Hematopoietic multipotent progenitor cell treated with erythropoietin and hydrocortisone succinate and interleukin-3 and kit ligand, for 15 days (in vitro differentiated cells): ENCODE data around the gene MARK3.
A peak's percentile ranks its signal among the peaks of the same experiment; 100 is the strongest.

ENCODE experiments used
- DNase-seq: peaks from one replicate; pipeline ENCODE4 v3.0.0-alpha.2; 2015; ENCODE audit warnings: low spot score

MARK3 gene

DNA sequence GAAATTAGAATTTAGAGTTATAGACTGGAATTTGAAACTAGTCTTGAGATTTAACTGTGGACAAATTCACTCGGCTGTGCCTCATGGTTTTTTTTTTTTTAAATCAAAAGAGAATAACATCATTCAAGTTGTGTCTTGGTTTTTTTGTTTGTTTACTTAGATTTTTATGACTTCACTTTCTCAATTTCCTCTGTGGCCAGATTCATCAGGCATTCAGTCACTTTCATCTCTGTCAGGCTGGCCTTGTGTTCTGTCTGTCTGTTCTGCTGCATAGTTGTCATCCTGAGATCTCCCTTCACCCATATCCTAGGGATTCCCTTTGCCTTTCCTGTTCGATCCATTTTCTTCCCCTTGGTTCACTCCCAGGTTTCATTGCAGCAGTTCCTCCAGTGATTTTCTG, 10.0 kb downstream of the MARK3 start:
- DNase-seq, result no peak

DNA sequence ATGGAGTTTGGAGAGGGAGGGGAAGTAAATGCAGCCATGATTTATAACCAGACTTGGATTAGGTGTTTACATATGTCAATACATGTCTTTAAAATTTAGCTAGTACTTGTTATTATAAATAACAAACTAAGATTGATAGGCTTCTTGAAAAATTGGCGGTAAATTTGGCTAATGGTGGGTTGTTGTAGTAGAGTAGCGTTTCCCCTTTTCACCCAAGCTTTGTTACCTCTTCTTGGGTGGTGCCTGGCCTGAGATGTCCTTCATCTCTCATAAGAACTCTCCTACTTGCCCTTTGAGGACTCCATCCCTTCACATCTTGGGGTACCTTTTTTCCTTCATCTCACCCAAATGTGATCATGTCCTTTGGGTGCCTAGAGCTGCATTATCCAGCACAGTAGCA, 11.2 kb downstream of the MARK3 start:
- no peak for DNase-seq

DNA sequence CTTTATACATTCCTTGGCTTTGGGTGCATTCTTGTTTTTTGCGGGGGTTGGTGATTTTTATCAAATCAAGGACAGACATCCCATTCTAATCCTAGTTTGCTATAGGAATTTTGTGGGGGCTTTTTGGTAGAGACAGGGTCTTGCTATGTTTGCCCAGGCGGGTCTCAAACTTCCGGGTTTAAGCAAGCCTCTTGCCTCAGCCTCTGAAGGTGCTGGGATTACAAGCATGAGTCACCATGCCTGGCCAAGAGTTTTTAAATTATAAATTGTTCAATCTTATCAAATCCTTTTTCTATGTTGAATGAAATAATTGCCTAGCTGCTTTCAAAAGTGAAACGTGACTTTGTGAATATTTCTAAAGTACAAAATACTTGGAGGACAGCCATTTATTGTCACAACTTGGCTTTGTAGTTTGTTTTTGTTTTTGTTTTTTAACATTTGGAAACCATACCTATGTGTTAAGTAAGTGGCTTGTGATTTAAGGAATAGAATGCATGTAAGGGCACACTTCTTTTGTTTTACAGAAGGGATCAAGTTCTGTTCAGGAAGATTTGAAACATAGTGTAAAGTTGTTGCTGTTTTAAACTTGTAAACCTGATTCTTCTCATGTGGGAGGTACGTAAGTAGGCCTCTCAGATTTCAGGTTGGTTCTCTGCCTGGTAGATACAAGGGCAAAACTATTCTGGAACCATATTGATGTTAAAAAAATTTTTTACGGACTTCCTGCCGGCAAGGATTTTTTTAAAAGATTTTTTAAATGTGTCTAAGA, 13.4 kb downstream of the MARK3 start:
- no peak for DNase-seq

DNA sequence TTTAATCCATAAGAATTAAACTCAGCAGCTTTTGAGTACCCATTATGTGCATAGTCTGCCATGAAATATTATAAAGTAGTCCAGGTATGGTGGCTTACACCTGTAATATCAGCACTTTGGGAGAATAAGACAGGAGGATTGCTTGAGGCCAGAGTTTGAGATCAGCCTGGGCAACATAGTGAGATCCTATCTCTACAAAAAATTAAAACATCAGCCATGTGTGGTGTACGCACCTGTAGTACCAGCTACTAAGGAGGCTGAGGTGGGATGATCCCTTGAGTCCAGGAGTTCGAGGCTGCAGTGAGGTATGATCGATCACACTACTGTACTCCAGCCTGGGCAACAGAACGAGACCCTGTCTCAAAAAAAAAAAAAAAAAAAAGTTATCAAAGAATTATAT, 15.3 kb downstream of the MARK3 start:
- DNase-seq, result no peak

DNA sequence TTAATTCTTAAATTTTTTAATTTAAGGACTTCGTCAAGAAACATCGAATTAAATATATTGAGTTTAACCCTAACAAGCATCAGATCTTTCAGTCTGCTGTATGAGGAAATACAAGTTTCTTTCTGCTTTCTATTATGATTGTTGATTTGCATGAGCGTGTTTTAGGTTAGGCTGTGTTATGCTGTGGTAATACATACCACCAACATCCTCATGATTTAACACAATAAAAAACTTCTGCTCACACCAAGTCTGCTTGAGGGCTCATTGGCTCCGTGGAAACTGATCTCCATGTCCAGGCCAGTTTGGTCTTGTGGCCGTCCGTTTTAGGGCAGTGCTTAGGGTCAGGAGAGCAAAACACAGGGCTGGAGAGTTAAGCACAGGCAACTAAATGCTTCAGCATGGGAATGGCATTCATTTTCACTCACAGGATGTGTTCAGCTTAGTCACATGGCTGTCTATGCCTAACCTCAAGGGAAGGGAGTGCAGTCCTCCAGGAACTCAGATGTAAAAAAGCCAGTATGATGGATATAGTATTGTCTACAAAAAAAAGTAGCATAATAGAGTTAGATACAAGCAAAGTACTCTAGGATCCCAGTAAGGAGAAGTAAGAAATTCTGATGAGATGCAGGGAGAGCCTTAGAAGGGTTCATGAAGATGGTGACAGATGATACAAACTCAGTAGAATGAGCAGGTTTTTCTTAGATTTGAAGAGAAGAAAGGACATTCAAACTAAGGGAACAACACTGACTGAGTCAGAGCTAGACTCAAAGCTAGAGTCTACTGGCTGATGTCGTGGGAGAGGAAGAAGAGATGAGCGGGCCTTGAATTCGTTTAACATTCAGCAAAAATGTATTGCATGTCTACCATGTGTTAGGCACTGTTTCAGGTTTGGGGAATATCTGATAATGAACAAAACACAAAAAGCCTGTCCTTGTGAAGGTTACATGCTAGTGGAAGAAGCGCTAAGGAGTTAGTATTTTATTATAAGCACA, 16.3 kb downstream of the MARK3 start:
- no peak for DNase-seq

DNA sequence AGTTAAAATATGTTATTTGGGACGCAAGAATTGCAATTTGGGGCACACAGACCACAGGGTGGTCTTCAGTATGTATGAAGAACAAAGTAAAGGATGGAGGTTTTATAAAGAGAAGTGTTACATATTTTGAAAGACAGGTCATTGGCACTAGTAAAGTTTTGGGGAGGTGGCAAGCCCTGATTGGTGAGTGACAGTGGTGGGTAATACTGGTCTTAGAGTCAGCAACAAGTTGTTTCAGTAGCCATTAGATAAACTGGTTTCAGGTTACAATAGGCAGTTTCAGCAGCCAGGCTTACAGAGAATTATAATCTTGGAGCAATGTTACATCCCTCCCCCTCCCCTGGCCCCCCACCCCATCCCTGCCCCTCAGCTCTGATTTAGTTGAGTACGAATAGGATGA, 17.5 kb downstream of the MARK3 start:
- DNase-seq, result no peak

DNA sequence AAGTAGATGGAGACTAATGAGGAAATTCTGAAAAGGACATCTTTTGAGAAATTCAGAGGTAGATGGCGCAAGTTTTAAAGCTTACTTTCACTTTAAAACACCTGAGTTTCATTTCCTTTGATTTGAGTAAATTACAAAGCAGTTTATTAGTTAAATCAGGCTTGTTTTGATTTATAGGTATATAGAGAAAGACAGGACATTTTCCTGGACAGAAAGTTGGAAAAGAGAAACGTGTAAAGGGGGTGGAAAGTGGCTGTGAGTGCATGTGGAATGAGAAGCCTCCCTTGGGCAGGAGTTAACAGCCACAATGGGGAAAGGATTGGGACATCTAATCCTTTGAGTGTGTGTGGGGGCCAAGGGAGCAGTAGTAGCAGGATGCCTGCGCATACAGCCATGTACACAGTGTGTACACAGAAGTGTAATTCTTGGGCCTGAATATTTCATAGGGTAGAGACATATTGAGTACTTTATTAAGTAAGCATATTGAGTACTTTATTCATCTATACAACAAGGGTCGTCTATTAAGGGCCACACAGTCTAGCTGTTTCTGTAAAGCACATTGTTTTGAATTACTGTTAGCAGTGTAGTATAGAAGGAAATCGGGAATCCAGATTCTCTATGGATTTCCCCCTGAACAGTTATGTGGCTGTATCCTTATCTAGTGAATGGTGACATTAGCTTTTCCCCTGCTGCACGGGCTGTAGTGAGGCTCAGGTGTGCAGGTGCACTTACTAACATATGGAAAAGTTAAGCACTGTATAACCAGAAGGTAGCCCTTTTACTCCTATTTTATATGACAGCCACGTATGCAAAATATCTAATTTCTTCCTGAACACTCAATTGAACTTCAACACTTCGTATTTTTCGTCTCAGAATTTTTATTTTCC, 19.1 kb downstream of the MARK3 start:
- no peak for DNase-seq

DNA sequence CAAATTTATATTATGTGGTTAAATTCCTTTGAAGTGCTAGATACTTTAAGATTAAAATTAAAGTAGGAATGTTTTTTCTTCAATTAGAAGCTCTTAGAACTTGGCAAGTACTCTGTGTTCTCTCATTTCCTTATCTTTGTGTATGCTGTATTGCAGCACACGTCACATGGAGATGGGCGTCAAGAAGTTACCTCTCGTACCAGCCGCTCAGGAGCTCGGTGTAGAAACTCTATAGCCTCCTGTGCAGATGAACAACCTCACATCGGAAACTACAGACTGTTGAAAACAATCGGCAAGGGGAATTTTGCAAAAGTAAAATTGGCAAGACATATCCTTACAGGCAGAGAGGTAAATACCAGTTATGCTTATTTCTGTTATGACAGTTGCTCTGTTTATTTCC, 19.7 kb downstream of the MARK3 start:
- peak; percentile 54 for DNase-seq

DNA sequence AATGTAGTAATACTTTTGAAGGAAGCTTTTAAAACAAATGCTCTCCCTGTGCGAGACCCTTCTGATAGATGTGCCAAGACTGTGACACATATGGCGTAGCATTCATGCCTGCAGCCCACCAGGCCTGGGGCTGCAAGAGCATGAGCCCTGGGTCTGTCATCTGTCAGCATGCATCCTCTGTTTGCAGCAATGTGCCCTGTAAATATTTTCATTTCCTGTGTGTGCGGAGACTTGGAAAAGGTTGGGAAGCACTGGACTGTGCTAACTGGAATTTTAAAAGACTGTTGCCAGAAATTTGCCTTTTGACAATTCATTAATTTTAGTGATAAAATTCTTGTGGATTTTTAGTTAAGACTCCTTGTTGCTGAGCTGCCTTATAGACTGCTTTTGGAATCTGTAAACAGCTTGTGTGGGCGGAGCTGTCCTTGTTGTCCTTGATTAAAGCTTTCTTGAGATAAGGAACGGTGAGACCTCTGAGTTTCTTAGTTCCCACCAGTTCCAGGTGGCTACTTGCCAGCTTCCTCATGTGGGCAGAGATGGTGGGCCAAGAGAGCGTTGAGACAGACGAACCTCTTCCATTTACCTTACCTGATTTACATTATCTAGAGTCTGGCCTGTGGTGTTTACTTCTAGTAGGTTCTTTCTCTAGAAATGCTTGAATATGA, 23.4 kb downstream of the MARK3 start:
- peak; percentile 50 for DNase-seq

DNA sequence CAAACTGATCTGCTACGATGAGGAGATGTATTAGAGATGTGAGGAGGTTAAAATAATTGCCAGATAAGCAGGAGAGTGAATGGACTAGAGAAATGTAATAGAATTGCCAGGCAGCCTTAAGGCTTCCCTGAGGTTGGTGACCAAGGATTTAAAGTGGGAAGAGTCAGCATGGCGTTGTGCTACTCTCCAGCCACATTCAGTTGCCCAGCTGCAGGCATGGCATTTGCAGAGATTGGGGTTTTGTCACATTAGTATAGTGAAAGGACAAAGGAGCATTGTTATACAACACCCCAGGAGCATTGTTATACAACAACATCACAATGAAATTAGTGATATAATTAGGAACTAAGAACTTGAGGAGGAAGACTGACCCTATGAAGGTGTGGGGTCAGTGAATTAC, 31.7 kb downstream of the MARK3 start:
- no peak for DNase-seq

DNA sequence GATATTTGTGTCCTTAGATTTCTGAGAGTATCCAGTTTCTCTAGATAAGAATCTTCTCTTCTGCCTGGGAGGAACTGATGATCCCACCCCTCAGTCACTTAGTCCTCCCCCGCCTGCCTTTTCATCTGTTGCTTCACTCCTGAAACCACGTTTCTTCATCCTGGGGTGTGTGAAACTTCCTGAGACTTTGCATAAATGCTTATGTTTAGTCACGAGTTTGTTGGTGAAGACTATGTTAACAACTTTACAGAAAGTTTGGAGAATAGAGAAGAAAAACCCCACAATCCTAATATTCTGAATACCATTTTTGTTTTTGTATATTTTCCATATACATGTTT, 33.2 kb downstream of the MARK3 start:
- DNase-seq, result no peak

DNA sequence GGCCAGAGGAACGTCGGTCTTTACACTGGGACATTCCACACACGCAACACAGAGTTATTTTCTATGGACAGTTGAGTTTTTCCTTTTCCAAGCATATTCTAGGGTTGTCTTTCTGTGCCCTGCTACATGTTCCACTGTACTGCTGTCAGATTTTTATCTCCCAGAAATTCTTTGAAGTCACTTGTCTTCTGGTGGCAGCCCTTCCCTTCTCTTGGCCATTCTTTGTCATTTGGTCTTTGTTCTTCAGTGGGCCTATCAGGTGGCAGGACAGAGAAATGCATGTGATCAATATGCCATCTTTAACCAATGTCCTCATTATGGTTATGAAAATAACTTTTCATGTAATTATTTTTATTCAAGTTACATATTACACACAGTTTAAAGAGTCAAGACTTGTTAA, 36.3 kb downstream of the MARK3 start:
- no peak for DNase-seq

DNA sequence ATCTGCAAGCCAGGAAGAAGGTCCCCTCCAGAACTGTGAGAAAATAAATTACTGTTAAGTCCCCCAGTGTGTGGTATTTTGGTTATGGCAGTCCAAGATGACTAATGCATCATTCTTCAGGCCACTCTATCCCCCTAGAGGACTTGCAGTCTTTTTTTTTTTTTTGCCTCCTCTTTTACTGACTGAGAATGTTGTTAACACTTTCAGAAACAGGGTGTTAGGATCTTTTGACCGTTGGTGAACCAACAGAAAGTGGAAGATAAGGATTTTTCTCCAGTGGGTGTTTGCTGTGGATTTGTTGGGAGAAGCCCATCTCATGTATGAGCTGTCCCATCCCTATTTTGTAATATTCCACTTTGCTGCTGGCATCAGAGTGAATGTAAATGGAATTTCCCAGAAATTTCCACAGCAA, 37.8 kb downstream of the MARK3 start:
- DNase-seq, result no peak

DNA sequence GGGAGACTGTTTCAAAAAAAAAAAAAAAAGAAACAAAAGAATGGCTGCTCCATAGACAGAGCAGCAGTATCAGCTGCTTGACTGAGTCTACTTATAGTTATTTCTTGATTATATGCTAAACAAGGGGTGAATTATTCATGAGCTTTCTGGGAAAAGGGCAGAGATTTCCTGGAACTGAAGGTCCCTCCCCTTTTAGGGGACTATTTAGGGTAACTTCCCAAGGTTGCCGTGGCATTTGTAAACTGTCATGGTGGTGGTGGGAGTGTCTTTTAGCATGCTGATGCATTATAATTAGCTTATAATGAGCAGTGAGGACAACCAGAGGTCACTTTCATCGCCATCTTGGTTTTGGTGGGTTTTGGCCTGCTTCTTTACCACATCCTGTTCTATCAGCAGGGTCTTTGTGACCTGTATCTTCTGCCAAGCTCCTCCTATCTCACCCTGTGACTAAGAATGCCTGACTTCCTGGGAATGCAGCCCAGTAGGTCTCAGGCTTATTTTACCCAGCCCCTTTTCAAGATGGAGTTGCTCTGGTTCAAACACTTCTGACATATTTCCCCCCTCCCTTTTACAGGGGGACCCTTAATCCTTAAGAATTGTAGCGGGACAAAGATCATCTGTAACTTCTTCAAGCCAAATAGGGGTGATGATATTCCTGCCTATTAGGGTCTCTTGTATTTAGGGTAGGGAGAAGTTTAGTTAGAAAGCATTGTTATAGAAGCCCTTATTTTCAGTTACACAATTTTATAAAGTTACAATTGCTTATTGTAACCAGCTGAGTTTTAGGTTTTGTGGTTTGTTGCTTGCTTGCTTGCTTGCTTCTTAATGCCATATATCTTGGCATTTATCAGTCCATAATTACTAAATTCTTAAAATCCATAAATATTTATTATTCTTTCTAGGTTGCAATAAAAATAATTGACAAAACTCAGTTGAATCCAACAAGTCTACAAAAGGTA, 42.5 kb downstream of the MARK3 start:
- peak; percentile 56 for DNase-seq

DNA sequence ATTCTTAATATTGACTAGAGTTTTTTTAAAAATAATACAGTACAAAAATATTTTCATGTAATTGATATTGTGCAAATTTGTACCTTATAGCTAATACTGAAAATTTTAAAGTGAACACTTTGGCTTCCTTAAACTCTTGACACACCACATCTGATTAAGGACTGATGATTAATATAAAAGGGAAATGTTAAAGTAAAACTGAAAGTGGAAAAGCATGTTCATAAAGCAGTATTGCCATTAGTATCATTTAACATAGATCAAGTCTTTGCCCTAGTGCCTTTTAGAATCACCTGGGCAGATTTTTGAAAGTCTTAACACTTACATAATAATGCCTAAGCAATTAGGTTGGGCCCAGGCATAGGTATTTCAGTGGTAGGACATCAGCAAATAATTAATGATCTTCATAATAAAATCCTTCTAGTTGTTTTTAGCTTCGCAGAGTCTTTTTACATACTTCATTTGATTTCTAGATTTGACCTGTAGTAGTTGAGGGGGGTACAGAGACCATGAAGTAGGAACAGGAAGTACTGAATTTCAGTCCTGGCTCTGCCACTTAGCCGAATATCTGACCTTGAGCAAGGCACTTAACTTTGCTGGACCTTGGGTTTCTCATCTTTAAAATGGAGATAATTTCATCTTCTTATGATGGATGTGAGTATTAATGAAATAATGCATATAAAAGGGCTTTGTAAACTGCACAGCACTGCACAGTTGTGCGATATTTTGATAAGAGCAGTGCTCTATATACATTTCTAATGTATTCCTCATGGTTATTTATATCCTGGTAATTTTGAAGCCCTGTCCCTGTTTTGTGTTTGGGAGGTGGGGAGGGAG, 43.7 kb downstream of the MARK3 start:
- DNase-seq, result no peak

DNA sequence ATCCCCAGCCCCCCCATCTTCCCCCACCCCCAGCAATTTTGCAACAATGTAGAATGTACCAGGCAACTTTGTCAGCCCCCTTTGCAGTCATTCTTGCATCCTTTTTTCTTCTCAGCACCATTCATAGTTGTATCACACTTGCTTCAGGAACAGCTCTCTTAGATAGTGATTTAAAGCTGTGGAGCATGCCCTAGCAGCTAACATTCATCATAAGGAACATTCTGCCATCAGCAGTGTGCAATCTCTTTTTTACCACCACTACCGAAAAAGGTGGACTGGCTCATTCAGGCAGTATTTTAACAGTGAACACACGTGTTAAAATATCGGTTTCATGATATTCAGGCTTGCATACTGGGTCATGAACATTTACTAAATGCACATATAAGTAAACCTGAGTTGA, 45.1 kb downstream of the MARK3 start:
- DNase-seq, result no peak

DNA sequence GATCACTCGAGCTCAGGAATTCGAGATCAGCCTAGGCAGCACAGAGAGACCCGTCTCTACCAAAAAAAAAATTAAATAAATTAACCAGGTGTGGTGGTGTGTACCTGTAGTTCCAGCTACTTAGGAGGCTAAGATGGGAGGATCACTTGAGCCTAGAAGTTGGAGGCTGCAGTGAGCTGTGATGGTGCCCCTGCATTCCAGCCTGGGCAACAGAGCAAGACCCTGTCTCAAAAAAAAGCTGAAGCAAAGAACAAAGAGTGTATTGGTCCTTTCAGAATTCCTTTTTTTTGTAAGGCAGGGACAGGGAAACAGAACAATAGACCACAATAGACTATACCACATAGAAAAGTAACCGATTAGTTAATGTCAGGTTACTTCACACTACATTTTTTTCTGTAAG, 47.4 kb downstream of the MARK3 start:
- no peak for DNase-seq

DNA sequence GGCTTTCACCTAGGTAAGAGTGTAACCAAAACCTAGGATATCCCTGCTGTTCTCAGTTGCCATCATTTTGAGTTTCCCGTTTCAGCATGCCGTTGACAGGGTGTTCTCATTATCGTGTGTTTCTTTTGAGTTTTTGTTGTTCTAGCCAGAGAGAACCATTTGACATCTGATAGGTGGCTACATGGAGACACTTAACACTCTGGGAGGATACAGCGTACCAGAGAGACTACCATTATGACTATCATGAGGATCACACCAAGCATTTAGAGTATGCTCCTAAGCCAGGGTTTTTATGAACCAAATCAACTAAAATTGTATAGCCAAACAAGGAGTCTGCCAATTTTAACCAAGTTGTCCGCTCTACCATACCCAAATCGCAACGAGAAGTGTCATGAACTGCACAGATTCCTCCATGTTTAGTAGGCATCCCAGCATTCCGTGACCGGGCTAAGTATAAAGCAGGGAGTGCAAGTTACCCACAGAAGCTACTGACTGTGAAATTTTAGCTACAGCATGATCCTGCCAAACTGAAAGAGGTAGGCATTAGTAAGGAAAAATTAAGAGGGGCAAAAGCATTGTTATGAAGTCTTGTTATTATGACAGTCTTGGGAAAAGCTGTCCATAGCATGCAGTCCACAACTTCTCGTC, 48.8 kb downstream of the MARK3 start:
- DNase-seq, result no peak

DNA sequence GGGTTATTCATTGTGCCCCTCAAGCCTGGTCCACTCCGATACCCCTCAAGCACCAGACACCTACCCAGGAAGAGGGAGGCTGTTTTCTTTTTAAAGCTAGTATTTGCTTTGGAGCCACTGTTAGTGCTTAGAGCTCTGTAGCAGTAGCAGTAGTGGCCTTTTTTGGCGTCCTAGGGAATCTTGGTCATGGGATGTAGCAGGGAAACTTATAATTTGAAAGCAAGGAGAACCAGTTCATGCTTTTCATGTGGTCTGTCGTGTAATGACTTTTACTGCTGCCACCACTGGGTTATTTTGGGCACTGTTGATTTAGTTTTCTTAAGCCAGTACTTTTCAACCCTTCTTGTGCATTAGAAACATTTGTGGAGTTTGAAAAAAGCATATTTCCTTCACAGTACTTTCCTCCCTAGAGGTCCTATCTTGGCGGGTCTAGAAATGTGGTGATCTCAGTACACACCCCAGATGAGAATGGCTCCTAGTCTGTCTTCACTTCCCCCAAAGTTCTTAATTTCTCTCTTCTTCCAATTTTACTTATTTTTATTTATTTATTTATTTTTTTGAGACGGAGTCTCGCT, 49.7 kb downstream of the MARK3 start:
- DNase-seq, result no peak
